ENCODE results near the gene SFSWAP.

- TF ChIP-seq EP300 (IDR thresholded peaks at IDR 0.05; ENCODE audit: borderline replicate concordance in 1 of 2, low read depth in 2 of 2, low read length in 2 of 2) (no peak), NRF1 (IDR thresholded peaks at IDR 0.05; ENCODE audit: low read depth, low read length) (no peak), CTCF (IDR thresholded peaks at IDR 0.05; ENCODE audit: control extremely low read depth in 1 of 3, insufficient read depth in 1 of 3, low read depth in 1 of 3, low read length in 3 of 3) (no peak), BACH1 (IDR thresholded peaks at IDR 0.05; ENCODE audit: low read length) (no peak), CREB1 (IDR thresholded peaks at IDR 0.05) (no peak), MAX (IDR thresholded peaks at IDR 0.05) (no peak), SP4 (IDR thresholded peaks at IDR 0.05; ENCODE audit: low read length) (no peak), EZH2 (IDR thresholded peaks at IDR 0.05; ENCODE audit: low read depth, low read length, severe bottlenecking) (no peak), SAP30 (IDR thresholded peaks at IDR 0.05; ENCODE audit: insufficient read depth, insufficient replicate concordance, low read length) (no peak)
Measured at GRCh38 chr12:131844140-131844539, 133.2 kb downstream of the SFSWAP start.
